Brain microvascular endothelial cell (primary cell): ENCODE results near the gene LRRC9.

Experiments
- DNase-seq: peaks from one replicate; pipeline ENCODE4 v3.0.0-alpha.2; 2020
- H3K27ac ChIP-seq: fragments of 250-450 bp; sonication (Bioruptor Pico); 2 replicates; pipeline ENCODE4 v1.5.1; 2020; ENCODE audit warnings: mild to moderate bottlenecking, moderate library complexity
- H3K27me3 ChIP-seq: fragments of 250-450 bp; sonication (Bioruptor Pico); replicated peaks from 2 replicates; pipeline ENCODE4 v1.5.1; 2020; ENCODE audit warnings: mild to moderate bottlenecking
- H3K36me3 ChIP-seq: fragments of 250-450 bp; sonication (Bioruptor Pico); replicated peaks from 2 replicates; pipeline ENCODE4 v1.5.1; 2020; ENCODE audit warnings: mild to moderate bottlenecking
- H3K4me3 ChIP-seq: 2 replicates; pipeline ENCODE4 v1.5.1; 2011; ENCODE audit warnings: low read depth, mild to moderate bottlenecking, control low read depth, low read length, moderate library complexity
- in situ Hi-C: cut with HindIII; loops from 2 replicates; pipeline ENCODE4 v1.10.0; 2017; ENCODE audit warnings: low sequenced_read_pairs, low pct_ligation_motif_present
- TF ChIP-seq, protein P1 (sequence below): IDR thresholded peaks from 2 replicates; pipeline ENCODE4 v1.5.1; 2011; ENCODE audit warnings: low read depth, mild to moderate bottlenecking, moderate library complexity, low read length, control low read depth, inconsistent platforms; ENCODE audit errors: missing control alignments

The LRRC9 gene

DNA sequence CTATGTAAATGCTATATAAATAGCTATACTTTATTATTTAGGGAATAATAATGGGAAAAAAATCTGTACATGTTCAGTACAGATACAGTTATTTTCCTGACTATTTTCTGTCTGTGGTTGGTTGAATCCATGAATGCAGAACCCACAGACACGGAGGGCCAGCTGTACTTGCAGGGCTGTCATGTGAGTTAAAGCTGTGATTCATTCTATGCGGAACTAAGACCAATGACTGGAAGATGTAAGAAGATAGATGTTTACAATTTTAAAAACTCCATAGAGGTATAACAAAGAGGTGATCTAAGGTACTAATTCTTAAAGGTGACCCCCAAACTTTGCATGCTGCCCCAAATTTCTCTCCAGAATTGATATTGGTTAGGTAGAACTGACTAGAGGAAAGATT lies 186.4 kb downstream of the LRRC9 start:
- in situ Hi-C loops, result no loop called here
- DNase-seq, result peak; percentile 77
- H3K27me3 ChIP-seq, result no peaks in the 10 kb centered on the region
- no peak overlapping the region for H3K4me3 ChIP-seq
- TF ChIP-seq, protein P1, sequence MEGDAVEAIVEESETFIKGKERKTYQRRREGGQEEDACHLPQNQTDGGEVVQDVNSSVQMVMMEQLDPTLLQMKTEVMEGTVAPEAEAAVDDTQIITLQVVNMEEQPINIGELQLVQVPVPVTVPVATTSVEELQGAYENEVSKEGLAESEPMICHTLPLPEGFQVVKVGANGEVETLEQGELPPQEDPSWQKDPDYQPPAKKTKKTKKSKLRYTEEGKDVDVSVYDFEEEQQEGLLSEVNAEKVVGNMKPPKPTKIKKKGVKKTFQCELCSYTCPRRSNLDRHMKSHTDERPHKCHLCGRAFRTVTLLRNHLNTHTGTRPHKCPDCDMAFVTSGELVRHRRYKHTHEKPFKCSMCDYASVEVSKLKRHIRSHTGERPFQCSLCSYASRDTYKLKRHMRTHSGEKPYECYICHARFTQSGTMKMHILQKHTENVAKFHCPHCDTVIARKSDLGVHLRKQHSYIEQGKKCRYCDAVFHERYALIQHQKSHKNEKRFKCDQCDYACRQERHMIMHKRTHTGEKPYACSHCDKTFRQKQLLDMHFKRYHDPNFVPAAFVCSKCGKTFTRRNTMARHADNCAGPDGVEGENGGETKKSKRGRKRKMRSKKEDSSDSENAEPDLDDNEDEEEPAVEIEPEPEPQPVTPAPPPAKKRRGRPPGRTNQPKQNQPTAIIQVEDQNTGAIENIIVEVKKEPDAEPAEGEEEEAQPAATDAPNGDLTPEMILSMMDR, result no peak
- H3K27ac ChIP-seq, result peak overlapping the region; percentile 46
- peaks cover 13% of the 10 kb centered on the region for H3K36me3 ChIP-seq

DNA sequence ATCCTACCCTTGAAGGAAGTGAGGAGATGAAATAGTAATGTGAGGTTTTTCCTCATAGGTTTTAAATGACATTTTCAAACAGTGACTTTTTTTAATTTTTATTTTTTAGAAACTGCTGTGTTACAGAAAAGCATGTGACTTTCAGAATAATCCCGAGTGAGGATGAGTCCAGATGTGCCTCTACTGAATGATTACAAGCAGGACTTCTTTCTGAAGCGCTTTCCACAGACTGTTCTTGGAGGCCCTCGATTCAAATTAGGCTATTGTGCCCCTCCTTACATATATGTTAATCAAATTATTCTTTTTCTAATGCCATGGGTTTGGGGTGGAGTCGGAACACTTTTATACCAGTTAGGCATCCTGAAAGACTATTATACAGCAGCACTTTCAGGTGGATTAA lies 187.5 kb downstream of the LRRC9 start:
- Histone ChIP-seq H3K4me3 (no peak overlapping the region), H3K36me3 (peaks cover 13% of the 10 kb centered on the region), H3K27me3 (no peaks in the 10 kb centered on the region), H3K27ac (no peak overlapping the region)
- DNase-seq, result no peak
- TF ChIP-seq, protein P1, result no peak
- in situ Hi-C loops, result no loop called here

DNA sequence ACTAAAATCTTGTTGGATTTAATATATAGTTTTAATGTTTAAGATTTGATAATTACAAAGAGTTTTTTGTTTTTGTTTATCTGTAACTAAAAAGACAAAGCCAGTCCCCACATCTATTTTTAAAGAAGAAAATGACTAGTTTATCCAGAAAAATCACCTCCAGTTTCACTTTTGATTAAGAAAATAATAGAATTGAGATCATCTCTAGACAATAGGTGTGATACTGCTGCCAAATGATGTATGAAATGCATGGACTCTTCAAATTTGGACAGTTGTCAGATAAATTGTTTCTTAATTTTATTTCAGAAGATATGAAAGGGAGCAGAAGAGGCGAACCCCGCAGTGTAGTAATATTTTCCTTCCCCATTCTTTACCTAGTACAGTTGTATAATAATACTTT lies 191.8 kb downstream of the LRRC9 start:
- Histone ChIP-seq H3K4me3 (no peak overlapping the region), H3K27me3 (no peaks in the 10 kb centered on the region), H3K27ac (no peak overlapping the region), H3K36me3 (peaks cover 15% of the 10 kb centered on the region)
- TF ChIP-seq, protein P1, result no peak
- in situ Hi-C loops, result no loop called here
- no peak for DNase-seq
